Skeletal muscle tissue (tissue), 4 donors: Measurements from ENCODE around the gene SDHAF3. TPM values are rescaled to one million over a fixed set of nuclear protein-coding genes. Genes with fewer than 3 reads are reported as not detected.
"Not testable (repeated sequence)": the region's sequence is repeated elsewhere in the genome, so short reads cannot be mapped to it uniquely, and the experiment has no call there.

ENCODE experiments used
- H3K27ac ChIP-seq: one replicate; pipeline ENCODE4 v1.7.0; 2013; ENCODE audit warnings: mild to moderate bottlenecking, low read depth, low read length, inconsistent platforms
- H3K27me3 ChIP-seq, 3 donors: one replicate each; pipeline ENCODE4 v1.7.0; 2013; ENCODE audit warnings: low read length in 3 of 3; ENCODE audit not compliant: control insufficient read depth in 3 of 3, insufficient read depth in 3 of 3
- H3K36me3 ChIP-seq, 3 donors: one replicate each; pipeline ENCODE4 v1.7.0; 2013; ENCODE audit warnings: low read length in 3 of 3; ENCODE audit not compliant: control insufficient read depth in 3 of 3, insufficient read depth in 3 of 3
- H3K4me1 ChIP-seq, 3 donors: one replicate each; pipeline ENCODE4 v1.7.0; 2013; ENCODE audit warnings: low read length in 3 of 3, mild to moderate bottlenecking in 3 of 3; ENCODE audit not compliant: control insufficient read depth in 3 of 3, insufficient read depth in 3 of 3
- H3K4me3 ChIP-seq, 3 donors: one replicate each; pipeline ENCODE4 v1.7.0; 2013; ENCODE audit warnings: low read length in 3 of 3
- H3K9ac ChIP-seq, 3 donors: one replicate each; pipeline ENCODE4 v1.7.0; 2013; ENCODE audit warnings: low read length in 3 of 3, mild to moderate bottlenecking in 3 of 3, moderate library complexity in 2 of 3, low read depth in 1 of 3
- H3K9me3 ChIP-seq, 3 donors: one replicate each; pipeline ENCODE4 v1.7.0; 2013; ENCODE audit warnings: low read length in 3 of 3; ENCODE audit not compliant: control insufficient read depth in 3 of 3
- total RNA-seq: library from RNA; depleted of rRNA; stranded (reverse); fragments of >200 nt; gene quantifications from one replicate; pipeline ENCODE4 v1.2.3, GENCODE V29; 2014
- donor health status: Osteomylitis.

Gene SDHAF3
- total RNA-seq, 1 donor from 2014 or later, result 24.5 TPM

GRCh38 chr7:97155897-97156418, 38.5 kb downstream of the SDHAF3 start:
- H3K27ac ChIP-seq, result no peak overlapping the region
- H3K36me3 ChIP-seq, result peaks cover 0 to 2% (median 0%) of the 10 kb centered on the region in 3 donors
- no peak overlapping the region for H3K9ac ChIP-seq
- no peaks in the 10 kb centered on the region for H3K9me3 ChIP-seq
- H3K4me1 ChIP-seq, result no peaks in the 10 kb centered on the region
- H3K4me3 ChIP-seq, result no peak overlapping the region
- H3K27me3 ChIP-seq, result no peaks in the 10 kb centered on the region

- not testable (repeated sequence) for H3K4me3 ChIP-seq, H3K27me3 ChIP-seq, H3K9ac ChIP-seq, H3K9me3 ChIP-seq, H3K27ac ChIP-seq, H3K36me3 ChIP-seq, H3K4me1 ChIP-seq
These were observed 42.5 kb downstream of the SDHAF3 start for GRCh38 chr7:97159984-97160383.

GRCh38 chr7:97161609-97162008, 44.1 kb downstream of the SDHAF3 start:
- not testable (repeated sequence) for H3K27me3 ChIP-seq, H3K27ac ChIP-seq, H3K4me3 ChIP-seq, H3K9me3 ChIP-seq, H3K4me1 ChIP-seq, H3K36me3 ChIP-seq, H3K9ac ChIP-seq

- Histone ChIP-seq H3K4me1 (no peaks in the 10 kb centered on the region), H3K9me3 (no peaks in the 10 kb centered on the region), H3K27me3 (no peaks in the 10 kb centered on the region), H3K9ac (no peak overlapping the region), H3K36me3 (no peaks in the 10 kb centered on the region), H3K4me3 (no peak overlapping the region), H3K27ac (no peak overlapping the region)
These were observed 48.8 kb downstream of the SDHAF3 start for GRCh38 chr7:97166308-97166707.

GRCh38 chr7:97167176-97167575, 49.7 kb downstream of the SDHAF3 start:
- H3K4me1 ChIP-seq, result no peaks in the 10 kb centered on the region
- no peak overlapping the region for H3K27ac ChIP-seq
- H3K9ac ChIP-seq, result no peak overlapping the region
- H3K27me3 ChIP-seq, result no peaks in the 10 kb centered on the region
- no peak overlapping the region for H3K4me3 ChIP-seq
- H3K36me3 ChIP-seq, result no peaks in the 10 kb centered on the region
- H3K9me3 ChIP-seq, result no peaks in the 10 kb centered on the region

GRCh38 chr7:97167749-97168148, 50.3 kb downstream of the SDHAF3 start:
- Histone ChIP-seq H3K36me3 (no peaks in the 10 kb centered on the region), H3K27ac (no peak overlapping the region)

GRCh38 chr7:97174303-97174702, 56.8 kb downstream of the SDHAF3 start:
- Histone ChIP-seq H3K36me3 (no peaks in the 10 kb centered on the region), H3K9me3 (no peaks in the 10 kb centered on the region), H3K4me1 (no peaks in the 10 kb centered on the region), H3K27me3 (no peaks in the 10 kb centered on the region), H3K27ac (no peak overlapping the region), H3K4me3 (no peak overlapping the region), H3K9ac (no peak overlapping the region)

More at GRCh38 chr7:97167749-97168148, 50.3 kb downstream of the SDHAF3 start:
- Histone ChIP-seq H3K4me1 (no peaks in the 10 kb centered on the region), H3K9me3 (no peaks in the 10 kb centered on the region), H3K9ac (no peak overlapping the region), H3K27me3 (no peaks in the 10 kb centered on the region), H3K4me3 (no peak overlapping the region)

- Histone ChIP-seq H3K4me3 (no peak overlapping the region), H3K36me3 (peaks cover 0 to 4% (median 0%) of the 10 kb centered on the region in 3 donors), H3K4me1 (no peaks in the 10 kb centered on the region), H3K9ac (no peak overlapping the region), H3K27ac (no peak overlapping the region), H3K9me3 (no peaks in the 10 kb centered on the region), H3K27me3 (no peaks in the 10 kb centered on the region)
These were observed 62.1 kb downstream of the SDHAF3 start for GRCh38 chr7:97179454-97180104.

GRCh38 chr7:97187067-97187466, 69.6 kb downstream of the SDHAF3 start:
- Histone ChIP-seq H3K9ac (no peak overlapping the region), H3K4me1 (no peaks in the 10 kb centered on the region), H3K27me3 (no peaks in the 10 kb centered on the region), H3K27ac (no peak overlapping the region), H3K4me3 (no peak overlapping the region), H3K36me3 (peaks cover 0 to 4% (median 0%) of the 10 kb centered on the region in 3 donors), H3K9me3 (no peaks in the 10 kb centered on the region)

- not testable (repeated sequence) for H3K9me3 ChIP-seq, H3K4me1 ChIP-seq, H3K4me3 ChIP-seq, H3K27ac ChIP-seq, H3K9ac ChIP-seq, H3K36me3 ChIP-seq, H3K27me3 ChIP-seq
These were observed 78.7 kb downstream of the SDHAF3 start for GRCh38 chr7:97196174-97196573.
